T-helper 1 cell treated with Interleukin-12 subunit alpha and Interleukin-12 subunit beta and Interleukin-4 antibody, amounts not matched to agents 30 μg/mL and 1 μg/mL, for 36 hours (primary cell): ENCODE data around the gene SNAI3.

Experiments used
- H3K27ac Mint-ChIP-seq: one replicate; pipeline ENCODE4 v1.8.0; 2021; ENCODE audit warnings: mild to moderate bottlenecking, mixed read lengths
- H3K27me3 Mint-ChIP-seq: one replicate; pipeline ENCODE4 v1.8.0; 2021; ENCODE audit warnings: low read depth, mixed read lengths
- H3K36me3 Mint-ChIP-seq: one replicate; pipeline ENCODE4 v1.8.0; 2021; ENCODE audit warnings: low read depth, mixed read lengths
- H3K4me1 Mint-ChIP-seq: one replicate; pipeline ENCODE4 v1.8.0; 2021; ENCODE audit warnings: low read depth, mixed read lengths
- H3K4me3 Mint-ChIP-seq: one replicate; pipeline ENCODE4 v1.8.0; 2021; ENCODE audit warnings: mild to moderate bottlenecking, moderate library complexity, mixed read lengths
- H3K9me3 Mint-ChIP-seq: one replicate; pipeline ENCODE4 v1.8.0; 2021; ENCODE audit warnings: mixed read lengths

The SNAI3 gene

DNA sequence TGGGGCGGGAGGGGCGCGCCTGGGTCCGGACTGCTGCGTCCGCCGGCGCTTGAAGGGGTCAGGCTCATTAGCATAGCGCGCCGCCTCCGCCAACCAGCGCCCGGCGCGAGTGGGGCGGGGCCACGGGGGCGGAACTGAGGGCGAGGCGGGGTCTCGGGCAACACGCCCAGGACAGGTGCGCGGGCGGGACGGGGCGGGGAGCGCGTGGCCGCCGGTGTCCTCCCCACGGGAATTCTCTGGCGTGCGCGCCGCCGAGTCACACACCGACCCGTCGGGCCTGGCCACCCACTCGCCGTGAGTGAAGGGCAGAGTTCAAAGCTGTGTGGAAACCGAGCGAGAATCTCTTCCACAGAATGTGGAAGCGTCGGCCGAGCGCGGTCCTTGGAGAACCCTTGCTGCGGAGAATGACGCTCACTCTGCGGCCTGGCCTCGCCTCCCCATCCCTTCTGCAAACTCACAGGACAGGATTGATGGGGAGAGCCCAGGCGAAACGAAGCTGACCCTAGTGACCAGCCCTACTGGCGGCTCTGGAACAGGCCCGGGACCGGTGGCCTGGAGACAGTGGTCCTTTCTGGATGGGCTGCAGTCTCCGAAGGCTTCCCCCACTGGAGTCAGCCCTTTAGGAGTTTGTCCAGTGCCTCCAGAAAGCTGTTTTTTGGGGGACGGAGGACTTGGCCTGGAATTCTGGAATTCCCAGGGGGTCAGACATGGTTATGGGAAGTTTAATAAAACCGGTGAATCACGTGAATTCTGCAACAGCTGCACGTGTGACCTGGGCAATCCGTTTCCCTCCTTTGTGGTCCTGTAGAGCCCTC lies at the start of gene SNAI3:
Gene SNAI3 (minus strand): TSS at position 69 of the 815 bp plus-strand sequence. CDS start 101 bp downstream, outside the sequence.
- H3K4me3 Mint-ChIP-seq, result peak within 1 kb of the TSS; percentile 77
- H3K36me3 Mint-ChIP-seq, result peaks cover 7% of the 10 kb centered on the region
- no peaks in the 10 kb centered on the region for H3K9me3 Mint-ChIP-seq
- H3K4me1 Mint-ChIP-seq, result peaks cover 30% of the 10 kb centered on the region
- H3K27me3 Mint-ChIP-seq, result no peaks in the 10 kb centered on the region
- H3K27ac Mint-ChIP-seq, result no peak within 1 kb of the TSS

DNA sequence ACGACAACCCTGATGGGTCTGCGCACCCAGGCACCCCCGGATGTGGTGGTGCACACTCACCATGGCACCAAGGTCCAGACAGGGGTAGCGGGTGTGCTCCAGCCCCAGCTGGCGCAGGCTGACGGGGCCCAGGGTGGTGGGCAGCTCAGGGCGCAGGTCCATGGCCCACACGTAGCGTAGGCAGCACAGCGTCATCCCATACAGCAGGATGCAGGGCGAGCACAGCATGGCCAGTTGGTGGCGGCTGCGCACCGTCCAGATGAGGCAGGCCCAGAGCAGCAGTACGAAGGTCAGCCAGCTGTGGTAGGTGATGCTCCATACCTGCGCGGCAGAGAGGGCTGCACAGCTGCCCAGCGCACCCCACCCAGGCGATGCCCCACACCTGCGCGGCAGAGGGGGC lies 49.8 kb upstream of the SNAI3 start:
- H3K4me1 Mint-ChIP-seq, result peaks cover 5% of the 10 kb centered on the region
- no peak overlapping the region for H3K27ac Mint-ChIP-seq
- no peak overlapping the region for H3K4me3 Mint-ChIP-seq
- peaks cover 10% of the 10 kb centered on the region for H3K36me3 Mint-ChIP-seq
- H3K27me3 Mint-ChIP-seq, result no peaks in the 10 kb centered on the region
- no peaks in the 10 kb centered on the region for H3K9me3 Mint-ChIP-seq

DNA sequence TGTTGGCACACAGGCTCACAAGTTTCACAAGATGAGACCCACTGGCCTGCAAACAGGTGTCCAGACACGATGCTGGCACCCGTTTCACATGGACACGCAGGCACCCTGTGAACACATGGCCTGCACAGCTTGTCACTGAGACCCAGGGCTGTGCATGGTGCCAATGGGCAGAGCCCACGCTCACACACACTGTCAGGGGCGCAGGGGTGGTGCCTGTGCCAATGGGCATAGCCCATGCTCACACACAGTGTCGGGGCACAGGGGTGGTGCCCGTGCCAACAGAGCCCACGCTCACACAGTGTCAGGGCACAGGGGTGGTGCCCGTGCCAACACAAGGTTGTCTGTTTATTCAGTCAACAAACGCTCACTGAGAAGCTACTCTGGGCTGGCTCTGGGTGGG lies 49.3 kb upstream of the SNAI3 start:
- Mint-ChIP-seq H3K4me1 (peaks cover 6% of the 10 kb centered on the region), H3K9me3 (no peaks in the 10 kb centered on the region), H3K4me3 (no peak overlapping the region), H3K36me3 (peaks cover 10% of the 10 kb centered on the region), H3K27me3 (no peaks in the 10 kb centered on the region), H3K27ac (no peak overlapping the region)

DNA sequence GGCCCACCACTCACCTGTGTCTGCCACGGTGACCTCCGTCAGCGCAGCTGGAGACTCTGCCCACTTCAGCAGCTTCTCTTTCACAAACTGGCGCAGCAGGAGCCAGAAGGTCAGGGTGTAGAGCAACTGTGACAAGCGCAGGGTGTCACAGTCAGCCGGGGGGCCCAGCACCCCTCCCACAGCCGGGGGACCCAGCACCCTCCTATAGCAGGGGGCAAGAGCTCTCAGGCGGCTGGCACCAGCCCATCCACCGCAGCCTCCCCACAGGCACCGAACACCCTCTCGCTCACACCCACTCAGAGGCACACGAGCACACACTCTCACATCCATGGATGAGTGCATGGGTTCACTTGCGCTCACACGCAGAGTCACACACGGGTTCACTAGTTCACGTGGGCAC lies 48.8 kb upstream of the SNAI3 start:
- H3K4me1 Mint-ChIP-seq, result peaks cover 6% of the 10 kb centered on the region

DNA sequence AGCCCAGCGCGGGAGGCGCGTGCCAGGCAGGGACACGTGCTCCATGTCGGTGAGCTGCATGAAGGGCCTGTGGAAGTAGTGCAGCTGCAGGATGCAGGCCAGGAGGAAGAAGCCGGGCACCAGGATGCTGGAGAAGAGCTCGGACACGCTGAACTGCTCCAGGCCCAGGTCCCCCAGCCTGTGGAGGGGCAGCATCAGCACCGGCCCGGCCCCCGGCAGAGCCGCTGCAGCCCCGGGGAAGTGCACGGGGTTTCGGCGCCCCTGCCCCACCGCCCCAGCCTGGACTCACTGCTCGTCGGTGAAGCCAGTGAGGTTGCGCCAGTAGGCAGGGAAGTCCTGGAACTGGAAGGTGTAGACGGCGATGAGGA lies 48.0 kb upstream of the SNAI3 start:
- Mint-ChIP-seq H3K9me3 (no peaks in the 10 kb centered on the region), H3K4me3 (no peak overlapping the region), H3K4me1 (peaks cover 6% of the 10 kb centered on the region), H3K27ac (no peak overlapping the region), H3K27me3 (no peaks in the 10 kb centered on the region), H3K36me3 (peaks cover 10% of the 10 kb centered on the region)

More for the DNA sequence above, 48.8 kb upstream of the SNAI3 start:
- Mint-ChIP-seq H3K4me3 (no peak overlapping the region), H3K36me3 (peaks cover 10% of the 10 kb centered on the region), H3K27me3 (no peaks in the 10 kb centered on the region), H3K27ac (no peak overlapping the region), H3K9me3 (no peaks in the 10 kb centered on the region)

DNA sequence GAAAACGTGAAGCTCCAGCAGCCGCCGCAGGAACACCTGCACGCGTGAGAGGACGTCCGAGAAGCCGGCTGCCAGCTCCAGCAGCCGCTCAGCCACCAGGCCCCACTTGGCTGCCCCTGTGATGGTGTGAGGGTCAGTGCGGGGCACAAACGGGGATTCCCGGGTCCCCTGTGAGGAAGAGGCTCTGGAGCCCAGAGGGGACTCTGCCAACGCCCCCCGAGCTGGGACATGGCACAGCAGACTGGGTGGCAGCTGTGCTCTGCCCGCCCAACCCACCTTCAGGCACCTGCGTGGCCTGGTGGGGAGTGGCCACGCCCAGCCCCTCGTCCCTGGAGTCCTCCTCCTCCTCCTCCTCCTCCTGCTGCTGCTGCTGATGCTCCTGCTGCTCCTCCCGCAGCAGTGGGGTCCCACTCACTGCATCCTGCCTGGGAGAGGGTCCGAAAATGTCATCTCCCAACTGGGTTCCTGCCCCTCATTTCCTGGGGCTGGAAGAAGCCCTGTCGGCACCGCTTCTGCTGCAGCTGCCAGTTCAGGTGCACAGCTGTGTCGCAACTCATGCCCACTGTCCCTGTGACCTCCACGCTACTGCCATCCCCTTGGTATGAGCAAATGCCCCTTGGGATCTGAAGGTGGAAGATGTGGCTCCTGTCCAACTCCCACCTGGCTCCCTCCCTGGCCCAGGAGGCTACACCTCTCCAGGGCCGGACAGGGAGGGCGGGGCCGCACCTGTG lies 47.5 kb upstream of the SNAI3 start:
- H3K27ac Mint-ChIP-seq, result no peak overlapping the region
- no peak overlapping the region for H3K4me3 Mint-ChIP-seq
- H3K36me3 Mint-ChIP-seq, result peaks cover 10% of the 10 kb centered on the region
- no peaks in the 10 kb centered on the region for H3K27me3 Mint-ChIP-seq
- peaks cover 6% of the 10 kb centered on the region for H3K4me1 Mint-ChIP-seq
- H3K9me3 Mint-ChIP-seq, result no peaks in the 10 kb centered on the region

DNA sequence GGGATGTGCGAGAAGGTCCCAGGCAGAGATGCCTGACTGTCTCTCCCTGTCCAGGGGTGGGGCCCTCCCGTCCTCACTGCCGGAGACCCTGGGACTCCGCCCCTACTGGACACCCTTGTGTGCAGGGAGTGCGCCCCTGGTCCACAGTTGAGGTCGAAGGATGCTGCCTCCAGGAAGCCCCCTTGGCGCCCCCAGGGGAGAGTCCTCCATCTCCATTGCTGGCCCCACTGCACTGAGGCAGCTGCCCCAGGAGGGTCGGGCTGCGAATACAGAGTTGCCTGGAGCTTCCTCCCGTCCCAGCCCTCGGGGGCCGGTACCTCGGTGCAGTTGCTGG lies 46.6 kb upstream of the SNAI3 start:
- no peaks in the 10 kb centered on the region for H3K27me3 Mint-ChIP-seq
- H3K27ac Mint-ChIP-seq, result no peak overlapping the region
- H3K36me3 Mint-ChIP-seq, result peaks cover 10% of the 10 kb centered on the region
- H3K4me1 Mint-ChIP-seq, result peaks cover 6% of the 10 kb centered on the region
- no peaks in the 10 kb centered on the region for H3K9me3 Mint-ChIP-seq
- no peak overlapping the region for H3K4me3 Mint-ChIP-seq

DNA sequence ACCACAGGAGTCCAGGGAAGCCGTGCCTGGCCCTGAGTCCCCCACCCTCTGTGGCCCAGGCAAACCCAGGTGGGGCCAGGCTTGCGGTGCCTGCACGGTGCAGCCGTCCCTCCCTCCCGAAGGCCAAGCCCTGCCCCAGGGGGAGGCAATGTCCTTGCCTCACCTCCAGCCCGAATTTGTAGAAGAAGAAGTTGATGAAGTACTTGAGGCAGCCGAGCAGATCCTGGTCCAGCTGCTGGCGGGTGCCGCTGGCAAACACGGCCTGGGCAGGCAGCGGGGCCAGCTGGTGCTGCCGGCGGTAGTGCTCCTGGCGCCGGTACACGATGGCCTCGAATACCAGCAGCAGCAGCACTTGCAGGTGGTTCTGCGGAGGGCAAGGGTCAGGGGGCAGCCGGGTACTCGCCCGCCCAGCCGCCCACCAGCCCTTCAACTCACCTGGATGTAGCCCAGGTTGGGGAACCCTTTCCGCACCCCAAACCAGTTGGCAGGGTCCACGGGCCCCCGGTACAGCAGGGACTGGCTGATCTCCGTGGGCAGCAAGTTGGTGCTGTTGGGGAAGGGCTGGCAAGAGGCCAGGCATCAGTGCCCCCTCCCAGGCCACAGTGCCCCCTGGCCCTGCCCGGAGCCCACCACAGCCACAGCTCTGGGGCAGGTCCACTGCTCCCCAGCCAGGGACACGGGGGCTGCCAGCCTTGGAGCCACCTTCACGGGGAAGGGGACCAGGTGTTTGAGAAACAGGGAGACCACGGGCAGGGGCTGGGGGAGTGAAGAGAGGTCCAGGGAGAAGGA lies 46.1 kb upstream of the SNAI3 start:
- Mint-ChIP-seq H3K9me3 (no peaks in the 10 kb centered on the region), H3K36me3 (peaks cover 10% of the 10 kb centered on the region), H3K27ac (no peak overlapping the region), H3K4me3 (no peak overlapping the region), H3K4me1 (peaks cover 6% of the 10 kb centered on the region), H3K27me3 (no peaks in the 10 kb centered on the region)

DNA sequence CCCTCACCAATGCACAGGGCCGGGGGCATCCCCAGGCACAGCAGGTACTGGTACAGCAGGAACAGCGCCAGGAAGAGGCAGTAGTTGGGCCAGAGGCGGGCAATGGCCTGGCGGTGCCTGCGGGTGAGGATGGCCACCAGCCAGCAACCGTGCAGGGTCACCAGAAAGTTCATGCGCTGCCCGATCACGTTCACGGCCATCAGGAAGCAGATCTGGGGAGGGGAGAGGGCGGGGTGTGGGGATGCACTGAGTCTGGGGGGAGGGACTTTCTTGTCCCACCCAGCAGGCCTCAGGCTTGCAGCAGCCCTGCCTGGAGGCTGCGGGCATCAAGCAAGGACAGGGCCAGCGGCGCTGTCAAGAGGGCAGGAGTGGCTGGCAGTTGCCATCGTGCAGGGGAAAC lies 45.4 kb upstream of the SNAI3 start:
- H3K4me3 Mint-ChIP-seq, result no peak overlapping the region
- no peak overlapping the region for H3K27ac Mint-ChIP-seq
- peaks cover 6% of the 10 kb centered on the region for H3K4me1 Mint-ChIP-seq
- H3K36me3 Mint-ChIP-seq, result peaks cover 10% of the 10 kb centered on the region
- H3K9me3 Mint-ChIP-seq, result no peaks in the 10 kb centered on the region
- H3K27me3 Mint-ChIP-seq, result no peaks in the 10 kb centered on the region

DNA sequence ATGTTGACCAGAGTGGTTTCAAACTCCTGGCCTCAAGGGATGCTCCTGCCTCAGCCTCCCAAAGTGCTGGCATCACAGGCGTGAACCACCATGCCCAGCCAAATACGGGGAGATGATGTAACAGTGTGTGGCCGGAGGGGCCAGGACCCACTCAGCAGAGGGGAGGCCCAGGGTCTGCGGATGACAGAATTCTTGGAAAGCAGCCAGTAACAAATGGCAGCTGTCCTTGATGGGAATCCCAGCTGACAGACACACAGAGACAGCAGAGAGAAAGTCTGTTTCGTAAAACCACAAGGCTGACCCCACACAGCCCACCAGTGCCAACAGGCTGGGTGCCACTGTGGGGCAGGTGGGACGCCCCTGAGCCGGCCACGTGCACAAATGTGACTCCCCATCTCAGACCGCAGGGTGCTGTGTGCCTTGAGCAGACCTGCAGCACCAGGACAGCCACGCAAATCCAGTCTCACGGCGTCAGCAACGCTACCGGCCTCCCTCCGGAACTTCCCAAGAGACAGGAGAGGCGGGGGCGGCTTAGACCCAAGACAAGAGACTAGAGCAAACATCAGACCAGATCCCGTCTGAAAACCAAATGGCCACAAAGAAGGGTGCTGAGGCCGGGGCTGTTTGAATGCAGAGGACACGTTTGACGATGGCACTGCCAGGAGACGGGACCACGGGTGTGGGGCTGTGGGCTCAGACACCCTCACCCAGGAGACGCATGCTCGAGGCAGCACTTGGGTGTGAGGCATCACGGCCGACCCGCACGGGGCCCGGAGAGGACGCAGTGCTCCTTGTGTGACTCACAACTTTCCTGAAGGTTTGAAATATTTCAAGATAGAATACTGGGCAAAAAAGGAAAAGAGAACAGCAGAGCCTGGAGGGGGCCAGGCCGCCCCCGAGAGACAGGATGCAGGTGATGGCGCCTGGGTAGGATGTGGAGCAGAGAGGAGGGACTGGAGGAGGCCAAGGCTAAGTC lies 44.6 kb upstream of the SNAI3 start:
- Mint-ChIP-seq H3K27ac (peak overlapping the region; percentile 18), H3K9me3 (no peaks in the 10 kb centered on the region), H3K4me1 (peaks cover 6% of the 10 kb centered on the region), H3K27me3 (no peaks in the 10 kb centered on the region), H3K4me3 (no peak overlapping the region), H3K36me3 (peaks cover 12% of the 10 kb centered on the region)

DNA sequence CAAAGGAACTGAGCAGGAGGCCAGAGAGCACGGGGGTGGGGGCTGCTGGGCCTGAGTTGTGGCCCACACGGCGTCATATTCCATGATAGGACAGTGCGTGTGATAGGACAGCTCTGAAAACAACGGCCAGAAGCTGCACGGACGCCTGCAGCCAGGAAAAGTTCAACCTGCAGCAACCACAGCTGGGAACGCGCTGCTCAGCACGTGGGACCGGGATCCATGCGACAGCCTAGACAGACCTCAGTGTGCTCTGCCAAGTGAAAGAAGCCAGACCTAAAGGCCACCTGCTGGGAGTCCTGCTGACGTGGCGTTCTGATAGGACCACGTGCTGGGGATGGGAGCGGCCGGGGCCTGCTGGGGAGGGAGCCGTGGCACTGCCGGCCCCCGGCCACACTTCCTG lies 41.6 kb upstream of the SNAI3 start:
- Mint-ChIP-seq H3K36me3 (peaks cover 18% of the 10 kb centered on the region), H3K27me3 (no peaks in the 10 kb centered on the region), H3K4me3 (no peak overlapping the region)

DNA sequence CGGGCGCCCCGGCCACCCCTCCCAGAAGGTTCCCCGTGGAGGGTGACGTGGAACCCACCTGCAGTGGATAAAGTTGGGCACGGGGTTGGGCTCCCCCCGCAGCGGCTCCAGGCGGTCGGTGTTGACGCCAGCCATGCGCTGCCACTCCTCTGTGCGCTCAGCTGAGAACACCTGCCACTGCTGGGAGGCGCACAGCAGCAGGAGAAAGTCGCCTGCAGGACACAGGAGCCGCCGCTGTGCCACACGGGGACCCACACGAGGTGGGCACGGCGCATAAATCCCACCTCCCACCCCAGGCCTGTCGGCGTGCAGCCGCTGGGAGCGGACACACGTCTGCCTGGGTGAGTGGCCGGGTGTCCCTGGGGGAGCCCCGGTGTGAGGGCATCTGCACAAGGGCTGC lies 40.7 kb upstream of the SNAI3 start:
- no peak overlapping the region for H3K27ac Mint-ChIP-seq
- H3K9me3 Mint-ChIP-seq, result no peaks in the 10 kb centered on the region
- no peaks in the 10 kb centered on the region for H3K27me3 Mint-ChIP-seq
- H3K4me3 Mint-ChIP-seq, result no peak overlapping the region
- H3K36me3 Mint-ChIP-seq, result peaks cover 16% of the 10 kb centered on the region
- H3K4me1 Mint-ChIP-seq, result peaks cover 6% of the 10 kb centered on the region

More for the DNA sequence above, 41.6 kb upstream of the SNAI3 start:
- Mint-ChIP-seq H3K9me3 (no peaks in the 10 kb centered on the region), H3K4me1 (peaks cover 6% of the 10 kb centered on the region), H3K27ac (no peak overlapping the region)

DNA sequence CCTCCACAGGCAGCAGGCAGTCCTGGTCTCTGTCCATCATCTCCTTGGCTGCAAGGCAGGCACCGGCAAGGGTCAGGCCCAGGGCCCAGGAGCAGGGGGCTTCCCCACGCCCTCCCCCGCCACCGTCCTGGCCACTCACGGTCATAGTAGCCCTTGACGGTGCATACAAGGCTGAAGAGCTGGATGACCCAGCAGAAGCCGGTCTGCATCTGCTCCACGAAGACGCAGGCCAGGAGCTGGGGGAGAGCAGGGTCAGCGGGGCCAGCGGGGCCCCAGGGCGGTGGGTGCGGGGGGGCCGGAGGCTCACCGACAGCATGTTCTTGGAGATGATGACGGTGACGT lies 40.1 kb upstream of the SNAI3 start:
- H3K27me3 Mint-ChIP-seq, result no peaks in the 10 kb centered on the region
- H3K27ac Mint-ChIP-seq, result no peak overlapping the region
- no peak overlapping the region for H3K4me3 Mint-ChIP-seq
- H3K36me3 Mint-ChIP-seq, result peaks cover 13% of the 10 kb centered on the region
- peaks cover 4% of the 10 kb centered on the region for H3K4me1 Mint-ChIP-seq
- no peaks in the 10 kb centered on the region for H3K9me3 Mint-ChIP-seq
